Testis (tissue), 2 donors: Measurements from ENCODE around the gene SLC16A9.

ENCODE experiments used
- POLR2A ChIP-seq: fragments of 450-650 bp; IDR thresholded peaks from one replicate; pipeline ENCODE4 v1.6.1; 2017; ENCODE audit warnings: antibody characterized with exemption, mild to moderate bottlenecking, moderate library complexity
- TF ChIP-seq, protein P1 (sequence below), 3 experiments: fragments of 450-650 bp in 2 of 3; fragments of 200-600 bp in 1 of 3; sonication (generic) in 1 of 3; IDR thresholded peaks; one replicate each; pipeline ENCODE4 v1.5.1; 2016 to 2019; ENCODE audit warnings: antibody characterized with exemption in 3 of 3, mild to moderate bottlenecking in 2 of 3, moderate library complexity in 1 of 3

- TF ChIP-seq, protein P1, sequence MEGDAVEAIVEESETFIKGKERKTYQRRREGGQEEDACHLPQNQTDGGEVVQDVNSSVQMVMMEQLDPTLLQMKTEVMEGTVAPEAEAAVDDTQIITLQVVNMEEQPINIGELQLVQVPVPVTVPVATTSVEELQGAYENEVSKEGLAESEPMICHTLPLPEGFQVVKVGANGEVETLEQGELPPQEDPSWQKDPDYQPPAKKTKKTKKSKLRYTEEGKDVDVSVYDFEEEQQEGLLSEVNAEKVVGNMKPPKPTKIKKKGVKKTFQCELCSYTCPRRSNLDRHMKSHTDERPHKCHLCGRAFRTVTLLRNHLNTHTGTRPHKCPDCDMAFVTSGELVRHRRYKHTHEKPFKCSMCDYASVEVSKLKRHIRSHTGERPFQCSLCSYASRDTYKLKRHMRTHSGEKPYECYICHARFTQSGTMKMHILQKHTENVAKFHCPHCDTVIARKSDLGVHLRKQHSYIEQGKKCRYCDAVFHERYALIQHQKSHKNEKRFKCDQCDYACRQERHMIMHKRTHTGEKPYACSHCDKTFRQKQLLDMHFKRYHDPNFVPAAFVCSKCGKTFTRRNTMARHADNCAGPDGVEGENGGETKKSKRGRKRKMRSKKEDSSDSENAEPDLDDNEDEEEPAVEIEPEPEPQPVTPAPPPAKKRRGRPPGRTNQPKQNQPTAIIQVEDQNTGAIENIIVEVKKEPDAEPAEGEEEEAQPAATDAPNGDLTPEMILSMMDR (IDR thresholded peaks at IDR 0.05) = no peak
- no peak for TF ChIP-seq POLR2A
Measured at GRCh38 chr10:59736749-59737148, 27.1 kb upstream of the SLC16A9 start.
